ENCODE results near the gene CCDC57.

CCDC57 gene

DNA sequence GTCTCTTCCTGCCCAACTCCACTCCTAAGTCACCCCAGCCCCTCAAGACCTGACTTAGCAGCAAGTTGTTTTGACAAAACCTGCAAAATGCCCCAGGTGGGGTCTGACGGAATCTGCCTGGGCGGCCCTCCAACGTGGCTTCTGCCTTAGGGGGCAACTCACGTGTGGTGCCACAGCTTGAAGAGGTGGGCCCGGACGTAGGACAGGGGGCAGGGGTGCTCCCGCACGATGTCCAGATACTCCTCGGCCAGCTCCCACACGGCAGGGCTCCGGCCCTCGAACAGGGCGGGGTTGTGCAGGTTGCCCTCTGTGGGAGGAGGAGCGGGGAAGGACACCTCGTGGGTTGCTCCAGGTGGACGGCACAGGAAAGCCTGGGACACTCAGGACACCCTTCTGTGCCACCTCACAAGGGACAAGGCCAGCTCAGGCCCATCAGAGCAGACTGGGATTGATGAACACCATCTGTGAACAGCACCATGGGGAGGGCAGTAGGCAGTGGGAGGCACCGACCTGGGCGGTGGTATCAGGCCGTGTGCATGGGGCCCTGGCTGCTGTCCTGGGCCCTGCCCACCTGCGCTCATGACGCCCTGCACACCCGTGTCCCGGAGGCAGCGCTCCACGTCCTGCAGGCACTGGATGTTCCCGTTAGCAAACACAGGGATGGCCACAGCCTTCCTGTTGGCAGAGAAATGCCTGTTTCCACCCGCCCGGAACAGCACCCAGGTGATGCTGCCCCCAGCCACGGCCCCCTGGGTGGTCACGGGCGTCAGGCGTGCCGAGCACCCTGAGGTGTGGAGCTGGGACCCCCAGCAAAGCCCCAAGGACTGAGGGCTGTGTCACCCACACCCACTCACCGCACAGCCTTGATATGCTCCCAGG, 151.4 kb downstream of the CCDC57 start:
- H3K36me3 ChIP-seq (ENCODE audit: insufficient read depth, low read length) = peaks cover 2% of the 10 kb centered on the region; the same call in 1 of the 2 replicates
- no peaks in the 10 kb centered on the region for H3K27me3 ChIP-seq (ENCODE audit: insufficient read depth, low read length)
- no peak overlapping the region for H2AFZ ChIP-seq (ENCODE audit: low read length, unreplicated experiment)
- H3K27ac ChIP-seq (ENCODE audit: low read depth, low read length) = no peak overlapping the region
- H3K4me1 ChIP-seq (ENCODE audit: control insufficient read depth, insufficient read depth, low read length, unreplicated experiment) = peaks cover 10% of the 10 kb centered on the region
- no peak overlapping the region for H3K4me3 ChIP-seq (ENCODE audit: low read depth, low read length)
- H3K79me2 ChIP-seq (ENCODE audit: control insufficient read depth, insufficient read depth, low read length, unreplicated experiment) = peaks cover 22% of the 10 kb centered on the region

DNA sequence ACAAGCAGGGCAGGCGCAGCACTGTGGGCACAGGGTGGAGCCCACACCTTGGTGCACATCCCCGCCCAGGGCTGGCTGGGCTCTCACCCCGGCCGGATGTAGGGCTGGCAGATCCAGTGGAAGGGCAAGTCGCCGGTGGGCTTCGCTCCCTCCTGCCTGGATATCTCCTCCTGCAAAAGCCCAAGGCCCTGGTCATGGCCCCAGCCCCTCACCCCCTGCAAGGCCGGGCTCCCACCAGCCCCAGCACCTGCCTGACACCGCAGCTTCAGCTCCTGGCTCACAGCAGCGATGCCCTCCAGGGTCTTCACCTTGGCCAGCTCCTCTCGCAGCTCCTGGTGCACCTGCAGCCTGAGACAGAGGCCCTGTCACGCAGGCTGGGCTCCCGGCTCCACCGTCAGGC, 152.0 kb downstream of the CCDC57 start:
- no peak overlapping the region for H3K27ac ChIP-seq (ENCODE audit: low read depth, low read length)
- peaks cover 16% of the 10 kb centered on the region for H3K79me2 ChIP-seq (ENCODE audit: control insufficient read depth, insufficient read depth, low read length, unreplicated experiment)
- no peaks in the 10 kb centered on the region for H3K27me3 ChIP-seq (ENCODE audit: insufficient read depth, low read length)
- H2AFZ ChIP-seq (ENCODE audit: low read length, unreplicated experiment) = no peak overlapping the region
- peaks cover 6% of the 10 kb centered on the region for H3K4me1 ChIP-seq (ENCODE audit: control insufficient read depth, insufficient read depth, low read length, unreplicated experiment)
- H3K36me3 ChIP-seq (ENCODE audit: insufficient read depth, low read length) = peaks cover 4% of the 10 kb centered on the region; the same call in 1 of the 2 replicates
- no peak overlapping the region for H3K4me3 ChIP-seq (ENCODE audit: low read depth, low read length)

- peaks cover 6% of the 10 kb centered on the region for H3K4me1 ChIP-seq (ENCODE audit: control insufficient read depth, insufficient read depth, low read length, unreplicated experiment)
- no peak overlapping the region for H3K27ac ChIP-seq (ENCODE audit: low read depth, low read length)
- H3K36me3 ChIP-seq (ENCODE audit: insufficient read depth, low read length) = peaks cover 4% of the 10 kb centered on the region; the same call in 1 of the 2 replicates
- H3K27me3 ChIP-seq (ENCODE audit: insufficient read depth, low read length) = no peaks in the 10 kb centered on the region
- no peak overlapping the region for H2AFZ ChIP-seq (ENCODE audit: low read length, unreplicated experiment)
- H3K4me3 ChIP-seq (ENCODE audit: low read depth, low read length) = no peak overlapping the region
- H3K79me2 ChIP-seq (ENCODE audit: control insufficient read depth, insufficient read depth, low read length, unreplicated experiment) = peaks cover 13% of the 10 kb centered on the region
These were observed 152.7 kb downstream of the CCDC57 start for GRCh38 chr17:82060001-82060380.

- H3K27me3 ChIP-seq (ENCODE audit: insufficient read depth, low read length) = no peaks in the 10 kb centered on the region
- no peak overlapping the region for H3K27ac ChIP-seq (ENCODE audit: low read depth, low read length)
- H3K36me3 ChIP-seq (ENCODE audit: insufficient read depth, low read length) = peaks cover 4% of the 10 kb centered on the region; the same call in 1 of the 2 replicates
- H2AFZ ChIP-seq (ENCODE audit: low read length, unreplicated experiment) = no peak overlapping the region
- H3K79me2 ChIP-seq (ENCODE audit: control insufficient read depth, insufficient read depth, low read length, unreplicated experiment) = peaks cover 8% of the 10 kb centered on the region
- peaks cover 3% of the 10 kb centered on the region for H3K4me1 ChIP-seq (ENCODE audit: control insufficient read depth, insufficient read depth, low read length, unreplicated experiment)
- no peak overlapping the region for H3K4me3 ChIP-seq (ENCODE audit: low read depth, low read length)
These were observed 153.2 kb downstream of the CCDC57 start for GRCh38 chr17:82059272-82060000.

DNA sequence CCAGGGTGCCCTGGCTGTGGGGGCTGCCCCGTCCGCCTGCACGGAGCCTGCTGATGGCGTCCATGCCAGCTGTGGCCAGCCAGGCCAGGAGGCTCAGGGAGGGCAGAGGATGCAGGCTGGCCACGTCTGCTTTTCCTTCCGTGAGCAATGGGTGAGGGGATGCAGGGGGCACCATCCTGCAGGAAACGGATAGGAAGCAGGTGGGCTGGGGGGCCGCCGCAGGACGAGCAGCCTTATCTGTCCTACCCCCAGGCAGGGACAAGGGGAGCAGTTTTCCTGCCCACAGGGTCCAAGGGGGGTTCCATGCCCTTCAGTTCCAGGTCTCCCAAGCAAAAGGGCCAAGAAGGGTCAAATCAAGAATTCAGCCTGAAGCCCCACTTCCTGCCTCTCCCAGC, 153.8 kb downstream of the CCDC57 start:
- H3K36me3 ChIP-seq (ENCODE audit: insufficient read depth, low read length) = peaks cover 4% of the 10 kb centered on the region; the same call in 1 of the 2 replicates
- H3K4me3 ChIP-seq (ENCODE audit: low read depth, low read length) = no peak overlapping the region
- H3K27ac ChIP-seq (ENCODE audit: low read depth, low read length) = no peak overlapping the region
- H2AFZ ChIP-seq (ENCODE audit: low read length, unreplicated experiment) = no peak overlapping the region
- no peaks in the 10 kb centered on the region for H3K27me3 ChIP-seq (ENCODE audit: insufficient read depth, low read length)
- peaks cover 3% of the 10 kb centered on the region for H3K79me2 ChIP-seq (ENCODE audit: control insufficient read depth, insufficient read depth, low read length, unreplicated experiment)
- no peaks in the 10 kb centered on the region for H3K4me1 ChIP-seq (ENCODE audit: control insufficient read depth, insufficient read depth, low read length, unreplicated experiment)

DNA sequence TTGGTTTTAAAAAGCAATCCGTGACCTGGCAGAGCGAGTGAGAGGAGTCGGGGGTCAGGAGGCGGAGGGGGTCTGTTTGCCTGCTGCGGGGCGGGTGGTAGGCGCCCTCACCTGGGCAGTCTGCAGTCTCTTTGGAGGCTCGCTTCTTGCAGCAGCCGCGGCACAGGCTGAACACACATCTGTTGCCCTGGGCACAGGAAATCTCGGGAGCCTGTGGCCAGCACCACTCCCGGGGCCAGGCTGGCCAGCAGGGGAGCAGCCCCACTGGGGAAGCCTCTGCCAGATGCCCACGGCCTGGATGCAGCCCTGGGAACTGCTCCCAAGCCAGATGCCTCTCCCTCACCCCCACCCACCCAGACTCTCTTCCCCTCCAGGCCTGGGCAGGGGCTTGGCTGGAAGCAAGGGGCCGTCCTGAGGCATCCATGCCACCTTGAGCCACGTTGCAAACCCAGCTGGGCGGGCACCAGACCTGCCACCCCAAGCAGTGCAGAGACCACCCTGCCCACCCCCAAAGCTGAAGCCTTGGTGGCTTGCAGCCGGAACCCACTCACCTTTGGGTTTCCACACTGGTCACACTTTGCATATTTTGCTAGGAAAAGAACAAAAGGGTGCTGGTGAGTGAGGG, 154.3 kb downstream of the CCDC57 start:
- no peaks in the 10 kb centered on the region for H3K27me3 ChIP-seq (ENCODE audit: insufficient read depth, low read length)
- peaks cover 4% of the 10 kb centered on the region; the same call in 1 of the 2 replicates for H3K36me3 ChIP-seq (ENCODE audit: insufficient read depth, low read length)
- H3K4me3 ChIP-seq (ENCODE audit: low read depth, low read length) = no peak overlapping the region
- no peak overlapping the region for H2AFZ ChIP-seq (ENCODE audit: low read length, unreplicated experiment)
- H3K4me1 ChIP-seq (ENCODE audit: control insufficient read depth, insufficient read depth, low read length, unreplicated experiment) = peaks cover under 1% of the 10 kb centered on the region
- no peak overlapping the region for H3K27ac ChIP-seq (ENCODE audit: low read depth, low read length)
- H3K79me2 ChIP-seq (ENCODE audit: control insufficient read depth, insufficient read depth, low read length, unreplicated experiment) = peaks cover 5% of the 10 kb centered on the region

- H2AFZ ChIP-seq (ENCODE audit: low read length, unreplicated experiment) = no peak overlapping the region
- H3K79me2 ChIP-seq (ENCODE audit: control insufficient read depth, insufficient read depth, low read length, unreplicated experiment) = peaks cover 19% of the 10 kb centered on the region
- H3K4me1 ChIP-seq (ENCODE audit: control insufficient read depth, insufficient read depth, low read length, unreplicated experiment) = peaks cover 6% of the 10 kb centered on the region
- no peak overlapping the region for H3K27ac ChIP-seq (ENCODE audit: low read depth, low read length)
- H3K27me3 ChIP-seq (ENCODE audit: insufficient read depth, low read length) = no peaks in the 10 kb centered on the region
- peaks cover 4% of the 10 kb centered on the region; the same call in 1 of the 2 replicates for H3K36me3 ChIP-seq (ENCODE audit: insufficient read depth, low read length)
- no peak overlapping the region for H3K4me3 ChIP-seq (ENCODE audit: low read depth, low read length)
These were observed 155.7 kb downstream of the CCDC57 start for GRCh38 chr17:82056729-82057621.

DNA sequence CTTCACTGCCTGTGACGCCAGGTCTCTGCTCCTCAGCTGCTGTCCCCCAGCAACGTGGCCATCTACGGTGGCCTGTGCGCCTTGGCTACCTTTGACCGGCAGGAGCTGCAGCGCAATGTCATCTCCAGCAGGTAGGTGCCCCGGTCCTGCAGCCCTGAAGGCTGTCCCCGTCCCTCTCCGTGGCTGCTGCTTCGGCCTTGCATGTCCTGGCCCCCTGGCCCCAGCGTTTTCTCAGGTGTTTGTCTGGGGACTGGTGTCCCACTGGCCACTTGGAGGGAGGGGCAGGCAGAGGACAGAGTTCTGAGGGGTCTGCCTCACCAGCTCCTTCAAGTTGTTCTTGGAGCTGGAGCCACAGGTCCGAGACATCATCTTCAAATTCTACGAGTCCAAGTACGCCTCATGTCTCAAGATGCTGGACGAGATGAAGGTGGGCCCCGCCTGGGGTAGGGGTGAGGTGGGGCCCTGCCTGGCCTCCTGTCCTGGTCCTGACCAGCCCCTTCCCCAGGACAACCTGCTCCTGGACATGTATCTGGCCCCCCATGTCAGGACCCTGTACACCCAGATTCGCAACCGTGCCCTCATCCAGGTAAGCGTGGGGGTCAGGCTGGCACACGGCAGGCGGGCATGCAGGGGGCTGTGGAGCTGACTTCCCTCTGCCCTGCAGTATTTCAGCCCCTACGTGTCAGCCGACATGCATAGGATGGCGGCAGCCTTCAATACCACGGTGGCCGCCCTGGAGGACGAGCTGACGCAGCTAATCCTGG, 156.5 kb downstream of the CCDC57 start:
- Histone ChIP-seq H3K4me1 (ENCODE audit: control insufficient read depth, insufficient read depth, low read length, unreplicated experiment) (peaks cover 6% of the 10 kb centered on the region), H2AFZ (ENCODE audit: low read length, unreplicated experiment) (no peak overlapping the region), H3K27ac (ENCODE audit: low read depth, low read length) (no peak overlapping the region), H3K79me2 (ENCODE audit: control insufficient read depth, insufficient read depth, low read length, unreplicated experiment) (peaks cover 21% of the 10 kb centered on the region), H3K36me3 (ENCODE audit: insufficient read depth, low read length) (peaks cover 4% of the 10 kb centered on the region; the same call in 1 of the 2 replicates), H3K4me3 (ENCODE audit: low read depth, low read length) (no peak overlapping the region), H3K27me3 (ENCODE audit: insufficient read depth, low read length) (no peaks in the 10 kb centered on the region)

DNA sequence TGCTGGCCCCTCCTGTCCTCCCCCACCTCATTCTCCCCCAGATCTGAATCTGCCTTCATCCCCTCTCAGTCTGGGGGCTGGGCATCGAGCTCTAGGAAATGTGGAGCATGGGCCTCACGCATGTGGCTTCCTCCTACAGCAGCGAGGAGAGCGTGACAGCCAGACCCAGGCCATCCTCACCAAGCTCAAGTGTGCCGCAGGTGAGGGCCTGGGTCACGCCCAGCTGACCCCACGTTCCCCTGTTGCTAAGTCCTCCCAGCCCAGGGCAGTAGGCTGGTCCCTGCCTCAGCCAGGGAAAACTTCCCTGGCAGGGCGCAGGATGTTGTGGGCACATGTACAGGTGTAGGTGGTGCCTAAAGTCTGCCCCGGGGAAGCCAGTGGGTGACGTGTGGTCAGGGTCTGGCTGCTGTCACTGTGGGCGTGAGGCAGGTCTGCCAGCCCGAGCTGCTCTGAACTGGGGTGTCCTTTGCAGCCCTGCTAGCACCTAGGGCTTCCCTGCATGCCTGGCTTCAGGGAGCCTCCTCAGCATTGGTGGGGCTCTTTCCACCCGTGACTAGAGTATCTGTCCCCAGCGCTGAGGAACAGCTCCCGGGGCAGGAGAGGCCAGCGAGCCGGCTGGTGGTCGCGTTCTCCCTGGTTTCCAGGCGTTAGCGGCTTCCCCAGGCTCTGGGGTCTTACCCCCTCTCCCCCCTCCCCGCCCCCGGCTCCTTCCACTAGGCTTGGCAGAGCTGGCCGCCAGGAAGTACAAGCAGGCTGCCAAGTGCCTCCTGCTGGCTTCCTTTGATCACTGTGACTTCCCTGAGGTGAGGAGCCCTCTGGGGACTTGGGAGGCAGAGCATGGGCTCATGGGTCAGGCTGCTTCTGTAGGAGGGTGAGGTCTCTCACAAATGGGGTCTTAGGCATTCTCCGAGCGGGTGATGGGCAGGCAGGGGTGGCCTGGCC, 157.3 kb downstream of the CCDC57 start:
- no peak overlapping the region for H3K27ac ChIP-seq (ENCODE audit: low read depth, low read length)

More for the DNA sequence above, 157.3 kb downstream of the CCDC57 start:
- H2AFZ ChIP-seq (ENCODE audit: low read length, unreplicated experiment) = no peak overlapping the region
- peaks cover 4% of the 10 kb centered on the region; the same call in 1 of the 2 replicates for H3K36me3 ChIP-seq (ENCODE audit: insufficient read depth, low read length)
- H3K27me3 ChIP-seq (ENCODE audit: insufficient read depth, low read length) = no peaks in the 10 kb centered on the region
- H3K4me3 ChIP-seq (ENCODE audit: low read depth, low read length) = no peak overlapping the region
- H3K79me2 ChIP-seq (ENCODE audit: control insufficient read depth, insufficient read depth, low read length, unreplicated experiment) = peaks cover 21% of the 10 kb centered on the region
- H3K4me1 ChIP-seq (ENCODE audit: control insufficient read depth, insufficient read depth, low read length, unreplicated experiment) = peaks cover 6% of the 10 kb centered on the region

Measured in ACC112 (cell line).